HEK293 (cell line): ENCODE results near the gene COQ7.
A peak's percentile ranks its signal among the peaks of the same experiment; 100 is the strongest.

Source experiments
- CTCF ChIA-PET: fragments of 350-600 bp; formaldehyde crosslinking; extraction: SDS; loops from one replicate; lab custom pipeline; 2021; ENCODE audit warnings: antibody characterized with exemption; lab: Yijun Ruan, JAX
- POLR2A ChIA-PET: fragments of 300-600 bp; formaldehyde crosslinking; extraction: SDS; loops from one replicate; lab custom pipeline; 2020; ENCODE audit warnings: antibody characterized with exemption, inconsistent platforms; lab: Yijun Ruan, JAX
- H3K27ac ChIP-seq: fragments of 200-500 bp; sonication (Bioruptor generic); 2 replicates; pipeline ENCODE4 v1.5.1; 2014; ENCODE audit warnings: low read depth, low read length, control low read depth, inconsistent platforms; ENCODE audit errors: extremely low read depth
- H3K36me3 ChIP-seq, 2 experiments: fragments of 200-500 bp in 1 of 2; sonication (Bioruptor generic) in 1 of 2; 1 replicate in 1 of 2; 2 replicates in 1 of 2; pipeline ENCODE4 v1.5.1; 2014 to 2017; ENCODE audit warnings: inconsistent platforms in 2 of 2, low read length in 2 of 2; ENCODE audit not compliant: control insufficient read depth in 2 of 2, insufficient read depth in 1 of 2
- H3K4me1 ChIP-seq: fragments of 200-500 bp; sonication (Bioruptor generic); 2 replicates; pipeline ENCODE4 v1.5.1; 2014; ENCODE audit warnings: mild to moderate bottlenecking, low read length, inconsistent platforms; ENCODE audit not compliant: control insufficient read depth, insufficient read depth
- H3K4me3 ChIP-seq: 2 replicates; pipeline ENCODE4 v1.5.1; 2011; ENCODE audit warnings: low read depth, mild to moderate bottlenecking, control low read depth, low read length, moderate library complexity
- H3K9me3 ChIP-seq: fragments of 200-500 bp; sonication (Bioruptor generic); 2 replicates; pipeline ENCODE4 v1.5.1; 2014; ENCODE audit warnings: low read depth, low read length, inconsistent platforms; ENCODE audit not compliant: control insufficient read depth, insufficient read depth
- FEZF1 ChIP-seq: fragments of 450-650 bp; formaldehyde crosslinking; IDR thresholded peaks from 2 replicates; pipeline ENCODE4 v1.5.1; 2016; ENCODE audit warnings: missing biosample characterization, missing genetic modification characterization
- KLF10 ChIP-seq: fragments of 450-650 bp; IDR thresholded peaks from 2 replicates; pipeline ENCODE4 v1.5.1; 2018; ENCODE audit warnings: missing biosample characterization, mild to moderate bottlenecking, missing genetic modification characterization
- KLF7 ChIP-seq: fragments of 450-650 bp; formaldehyde crosslinking; IDR thresholded peaks from 2 replicates; pipeline ENCODE4 v1.5.1; 2016; ENCODE audit warnings: missing biosample characterization, missing genetic modification characterization, borderline replicate concordance
- KLF9 ChIP-seq: fragments of 450-650 bp; formaldehyde crosslinking; IDR thresholded peaks from 2 replicates; pipeline ENCODE4 v1.5.1; 2016; ENCODE audit warnings: missing biosample characterization, missing genetic modification characterization, low read depth
- OSR2 ChIP-seq: fragments of 450-650 bp; formaldehyde crosslinking; IDR thresholded peaks from 2 replicates; pipeline ENCODE4 v1.5.1; 2016; ENCODE audit warnings: missing biosample characterization, missing genetic modification characterization
- RBAK ChIP-seq: fragments of 450-650 bp; formaldehyde crosslinking; IDR thresholded peaks from 2 replicates; pipeline ENCODE4 v1.5.1; 2016; ENCODE audit warnings: missing biosample characterization, missing genetic modification characterization
- REPIN1 ChIP-seq: fragments of 450-650 bp; formaldehyde crosslinking; IDR thresholded peaks from 2 replicates; pipeline ENCODE4 v1.5.1; 2017; ENCODE audit warnings: missing biosample characterization, missing genetic modification characterization, low read depth
- SCRT2 ChIP-seq: fragments of 450-650 bp; formaldehyde crosslinking; IDR thresholded peaks from 2 replicates; pipeline ENCODE4 v1.5.1; 2016; ENCODE audit warnings: missing biosample characterization, missing genetic modification characterization
- TCF7L2 ChIP-seq: IDR thresholded peaks from 2 replicates; pipeline ENCODE4 v1.6.1; 2011; ENCODE audit warnings: low read depth, mild to moderate bottlenecking, inconsistent platforms, low read length, moderate library complexity, borderline replicate concordance
- ZBTB8A ChIP-seq: fragments of 450-650 bp; formaldehyde crosslinking; IDR thresholded peaks from 2 replicates; pipeline ENCODE4 v1.5.1; 2016; ENCODE audit warnings: missing biosample characterization, missing genetic modification characterization
- ZEB2 ChIP-seq: fragments of 450-650 bp; formaldehyde crosslinking; IDR thresholded peaks from 2 replicates; pipeline ENCODE4 v1.5.1; 2016; ENCODE audit warnings: missing biosample characterization, missing genetic modification characterization
- ZNF335 ChIP-seq: fragments of 450-650 bp; formaldehyde crosslinking; conservative IDR thresholded peaks from 2 replicates; pipeline ENCODE4 v1.5.1; 2016; ENCODE audit warnings: missing biosample characterization, missing genetic modification characterization
- ZNF391 ChIP-seq: fragments of 450-650 bp; formaldehyde crosslinking; IDR thresholded peaks from 2 replicates; pipeline ENCODE4 v1.5.1; 2016; ENCODE audit warnings: low read depth, missing biosample characterization, missing genetic modification characterization, borderline replicate concordance
- ZNF548 ChIP-seq: fragments of 450-650 bp; formaldehyde crosslinking; IDR thresholded peaks from 2 replicates; pipeline ENCODE4 v1.5.1; 2016; ENCODE audit warnings: missing biosample characterization, missing genetic modification characterization
- ZNF596 ChIP-seq: fragments of 450-650 bp; IDR thresholded peaks from 2 replicates; pipeline ENCODE4 v1.5.0; 2018; ENCODE audit warnings: missing biosample characterization, mild to moderate bottlenecking, missing genetic modification characterization, moderate library complexity
- ZNF610 ChIP-seq: fragments of 450-650 bp; formaldehyde crosslinking; IDR thresholded peaks from 2 replicates; pipeline ENCODE4 v1.5.1; 2016; ENCODE audit warnings: missing biosample characterization, missing genetic modification characterization, borderline replicate concordance
- ZNF654 ChIP-seq: fragments of 450-650 bp; formaldehyde crosslinking; IDR thresholded peaks from 2 replicates; pipeline ENCODE4 v1.5.1; 2016; ENCODE audit warnings: low read depth, missing biosample characterization, missing genetic modification characterization
- ZNF76 ChIP-seq: fragments of 450-650 bp; formaldehyde crosslinking; IDR thresholded peaks from 2 replicates; pipeline ENCODE4; 2016; ENCODE audit warnings: low read depth, missing biosample characterization, missing genetic modification characterization, borderline replicate concordance
- ZNF768 ChIP-seq: fragments of 450-650 bp; formaldehyde crosslinking; IDR thresholded peaks from 2 replicates; pipeline ENCODE4 v1.5.1; 2018; ENCODE audit warnings: missing biosample characterization, mild to moderate bottlenecking, missing genetic modification characterization
- ZXDB ChIP-seq: fragments of 450-650 bp; formaldehyde crosslinking; IDR thresholded peaks from 2 replicates; pipeline ENCODE4 v1.5.1; 2016; ENCODE audit warnings: missing biosample characterization, missing genetic modification characterization
- TF ChIP-seq, protein P1 (sequence below): fragments of 450-650 bp; formaldehyde crosslinking; IDR thresholded peaks from 2 replicates; pipeline ENCODE4 v1.5.1; 2017; ENCODE audit warnings: missing biosample characterization, missing genetic modification characterization
- TF ChIP-seq, protein P2 (sequence below): fragments of 450-650 bp; formaldehyde crosslinking; IDR thresholded peaks from 2 replicates; pipeline ENCODE4 v1.5.1; 2016; ENCODE audit warnings: missing biosample characterization, missing genetic modification characterization
- TF ChIP-seq, protein P3 (sequence below): fragments of 450-650 bp; formaldehyde crosslinking; IDR thresholded peaks from 2 replicates; pipeline ENCODE4 v1.5.1; 2016; ENCODE audit warnings: missing biosample characterization, missing genetic modification characterization

COQ7 gene

DNA sequence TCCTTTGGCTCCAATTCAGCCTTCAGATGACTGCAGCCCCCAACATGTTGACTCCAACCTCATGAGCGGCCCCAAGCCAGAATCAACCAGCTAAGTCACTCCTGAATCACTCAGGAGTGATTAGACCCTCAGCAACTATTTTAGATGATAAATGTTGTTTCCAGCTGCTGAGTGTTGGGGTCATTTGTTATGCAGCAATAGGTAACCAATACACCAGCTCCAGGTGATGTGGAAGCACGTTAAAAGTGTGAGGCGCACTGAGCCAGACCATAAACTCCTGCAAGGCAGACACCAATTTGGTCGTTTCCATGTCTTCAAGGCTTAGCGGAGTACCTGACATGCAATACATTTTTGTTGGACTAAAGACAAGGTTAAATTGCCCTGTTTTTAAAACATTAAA lies 17.5 kb downstream of the COQ7 start:
- no peak overlapping the region for H3K4me3 ChIP-seq
- ChIA-PET CTCF (interaction anchor here (0.6 to 5.3 kb wide), 14 partner anchors 8 to 422 kb away, joined by 3 to 94 read pairs (median 7); partner anchors contain the start of gene TMC7), POLR2A (interaction anchor here (1.0 to 1.1 kb wide), 3 partner anchors 12 to 283 kb away, joined by 3 to 4 read pairs (median 3); partner anchors contain the start of gene ARL6IP1)
- H3K27ac ChIP-seq = no peak overlapping the region
- H3K4me1 ChIP-seq = peaks cover 4% of the 10 kb centered on the region
- H3K9me3 ChIP-seq = no peaks in the 10 kb centered on the region
- peaks cover 5 to 15% of the 10 kb centered on the region in 2 experiments for H3K36me3 ChIP-seq
- peak; percentile 71; the same call in 1 of the 2 replicates for TF ChIP-seq RBAK (tag by site-specific recombination)
- no peak for TF ChIP-seq REPIN1 (tag by site-specific recombination)
- TF ChIP-seq, protein P1, sequence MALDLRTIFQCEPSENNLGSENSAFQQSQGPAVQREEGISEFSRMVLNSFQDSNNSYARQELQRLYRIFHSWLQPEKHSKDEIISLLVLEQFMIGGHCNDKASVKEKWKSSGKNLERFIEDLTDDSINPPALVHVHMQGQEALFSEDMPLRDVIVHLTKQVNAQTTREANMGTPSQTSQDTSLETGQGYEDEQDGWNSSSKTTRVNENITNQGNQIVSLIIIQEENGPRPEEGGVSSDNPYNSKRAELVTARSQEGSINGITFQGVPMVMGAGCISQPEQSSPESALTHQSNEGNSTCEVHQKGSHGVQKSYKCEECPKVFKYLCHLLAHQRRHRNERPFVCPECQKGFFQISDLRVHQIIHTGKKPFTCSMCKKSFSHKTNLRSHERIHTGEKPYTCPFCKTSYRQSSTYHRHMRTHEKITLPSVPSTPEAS (tag by site-specific recombination) = no peak
- TF ChIP-seq, protein P2, sequence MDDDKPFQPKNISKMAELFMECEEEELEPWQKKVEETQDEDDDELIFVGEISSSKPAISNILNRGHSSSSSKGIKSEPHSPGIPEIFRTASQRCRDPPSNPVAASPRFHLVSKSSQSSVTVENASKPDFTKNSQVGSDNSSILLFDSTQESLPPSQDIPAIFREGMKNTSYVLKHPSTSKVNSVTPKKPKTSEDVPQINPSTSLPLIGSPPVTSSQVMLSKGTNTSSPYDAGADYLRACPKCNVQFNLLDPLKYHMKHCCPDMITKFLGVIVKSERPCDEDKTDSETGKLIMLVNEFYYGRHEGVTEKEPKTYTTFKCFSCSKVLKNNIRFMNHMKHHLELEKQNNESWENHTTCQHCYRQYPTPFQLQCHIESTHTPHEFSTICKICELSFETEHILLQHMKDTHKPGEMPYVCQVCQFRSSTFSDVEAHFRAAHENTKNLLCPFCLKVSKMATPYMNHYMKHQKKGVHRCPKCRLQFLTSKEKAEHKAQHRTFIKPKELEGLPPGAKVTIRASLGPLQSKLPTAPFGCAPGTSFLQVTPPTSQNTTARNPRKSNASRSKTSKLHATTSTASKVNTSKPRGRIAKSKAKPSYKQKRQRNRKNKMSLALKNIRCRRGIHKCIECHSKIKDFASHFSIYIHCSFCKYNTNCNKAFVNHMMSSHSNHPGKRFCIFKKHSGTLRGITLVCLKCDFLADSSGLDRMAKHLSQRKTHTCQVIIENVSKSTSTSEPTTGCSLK (tag by site-specific recombination) = no peak
- TF ChIP-seq KLF9 (tag by site-specific recombination) = no peak

DNA sequence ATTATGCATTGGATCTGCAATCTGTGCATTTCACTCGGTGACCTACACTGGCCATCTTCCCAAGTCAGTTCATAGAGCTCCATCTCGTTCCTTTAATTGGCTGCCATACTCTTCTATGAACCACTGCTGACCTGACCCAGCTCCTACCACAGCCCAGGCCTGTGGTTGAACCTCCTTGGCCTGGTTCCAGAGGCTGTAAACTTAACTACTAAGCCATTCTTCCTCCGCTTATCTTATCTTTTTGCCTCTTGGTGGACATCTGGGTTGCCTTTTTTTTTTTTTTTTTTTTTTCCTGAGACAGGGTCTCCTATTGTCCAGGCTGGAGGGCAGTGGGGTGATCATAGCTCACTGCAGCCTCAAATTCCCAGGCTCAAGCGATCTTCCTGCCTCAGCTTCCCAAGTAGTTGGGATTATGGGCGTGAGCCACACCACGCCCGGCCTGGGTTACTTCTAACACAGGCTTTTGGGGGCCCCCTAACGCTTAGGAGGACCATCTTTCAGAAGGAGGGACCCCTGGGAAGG lies 18.3 kb downstream of the COQ7 start:
- TF ChIP-seq ZXDB (tag by site-specific recombination) (0 out of 2 replicates have a peak, but pooled peaks have one; percentile 48), FEZF1 (tag by site-specific recombination) (peak; percentile 86), ZNF610 (no peak), TCF7L2 (no peak), OSR2 (tag by site-specific recombination) (0 out of 2 replicates have a peak, but pooled peaks have one; percentile 38), ZNF335 (tag by site-specific recombination) (peak; percentile 20; the same call in 1 of the 2 replicates)
- Histone ChIP-seq H3K9me3 (no peaks in the 10 kb centered on the region), H3K36me3 (peaks cover 5 to 13% of the 10 kb centered on the region in 2 experiments), H3K4me1 (peaks cover 4% of the 10 kb centered on the region), H3K4me3 (no peak overlapping the region), H3K27ac (no peak overlapping the region)
- POLR2A ChIA-PET = interaction anchor here (0.5 to 1.1 kb wide), 9 partner anchors 12 to 1276 kb away, joined by 3 to 6 read pairs (median 3); partner anchors contain the start of gene ARL6IP1
- CTCF ChIA-PET = interaction anchor here (0.5 to 5.3 kb wide), 43 partner anchors 9 to 467 kb away, joined by 3 to 94 read pairs (median 4); partner anchors contain the start of genes ITPRIPL2 and TMC7

DNA sequence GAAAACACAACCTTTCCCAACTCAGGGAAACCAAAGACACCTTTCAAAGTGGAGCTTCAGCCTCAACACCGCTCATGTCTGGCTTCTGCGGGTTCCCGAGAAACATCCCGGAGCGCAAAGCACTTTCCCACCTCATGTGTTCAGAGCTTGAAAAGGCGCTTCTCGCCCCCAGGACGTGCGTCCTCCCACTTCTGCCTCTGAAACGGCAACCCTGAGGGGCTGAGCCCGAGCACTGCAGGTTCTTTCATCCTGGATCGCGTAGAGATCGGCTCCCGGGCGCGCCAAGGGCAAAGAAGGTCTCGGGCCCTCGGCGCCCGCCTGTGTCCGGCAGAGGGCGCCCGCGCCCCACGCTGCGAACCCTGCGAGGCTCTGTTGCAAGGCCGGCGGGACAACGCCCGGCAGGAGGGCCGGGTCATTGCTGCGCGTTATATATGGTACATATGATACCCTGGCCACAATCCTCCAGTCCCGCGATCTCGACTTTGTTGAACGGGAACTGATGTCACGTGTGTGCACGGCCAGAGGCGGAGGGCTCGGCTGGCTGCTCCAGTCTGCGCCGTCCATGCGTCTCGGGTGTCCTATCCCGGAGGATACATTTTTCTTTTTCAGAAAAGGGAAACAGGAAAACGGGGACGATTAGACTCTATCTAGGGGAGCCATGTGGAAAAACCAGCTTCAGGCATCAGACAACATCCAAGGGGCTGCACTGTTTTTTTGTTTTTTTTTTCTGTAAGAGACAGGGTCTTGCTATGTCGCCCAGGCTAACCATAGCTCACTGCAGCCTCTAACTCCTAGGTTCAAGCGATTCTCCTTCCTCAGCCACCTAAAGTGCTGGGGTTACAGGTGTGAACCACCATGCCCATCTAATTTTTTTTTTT lies 19.1 kb downstream of the COQ7 start:
- POLR2A ChIA-PET = interaction anchor here (0.5 to 0.9 kb wide), 6 partner anchors 58 to 1276 kb away, joined by 3 to 8 read pairs (median 4); no protein-coding TSS in a partner anchor
- TF ChIP-seq ZNF596 (tag by site-specific recombination) (no peak), ZNF335 (tag by site-specific recombination) (peak; percentile 71), KLF7 (peak; percentile 84; the same call in 1 of the 2 replicates), ZNF768 (tag by site-specific recombination) (peak; percentile 35; the same call in 1 of the 2 replicates), ZBTB8A (peak; percentile 92), ZNF391 (tag by site-specific recombination) (0 out of 2 replicates have a peak, but pooled peaks have one; percentile 53), KLF10 (tag by site-specific recombination) (peak; percentile 89), SCRT2 (tag by site-specific recombination) (peak; percentile 79), ZNF76 (peak; percentile 78), ZEB2 (tag by site-specific recombination) (peak; percentile 85), ZNF654 (tag by site-specific recombination) (peak; percentile 92), ZNF548 (tag by site-specific recombination) (no peak)
- TF ChIP-seq, protein P3, sequence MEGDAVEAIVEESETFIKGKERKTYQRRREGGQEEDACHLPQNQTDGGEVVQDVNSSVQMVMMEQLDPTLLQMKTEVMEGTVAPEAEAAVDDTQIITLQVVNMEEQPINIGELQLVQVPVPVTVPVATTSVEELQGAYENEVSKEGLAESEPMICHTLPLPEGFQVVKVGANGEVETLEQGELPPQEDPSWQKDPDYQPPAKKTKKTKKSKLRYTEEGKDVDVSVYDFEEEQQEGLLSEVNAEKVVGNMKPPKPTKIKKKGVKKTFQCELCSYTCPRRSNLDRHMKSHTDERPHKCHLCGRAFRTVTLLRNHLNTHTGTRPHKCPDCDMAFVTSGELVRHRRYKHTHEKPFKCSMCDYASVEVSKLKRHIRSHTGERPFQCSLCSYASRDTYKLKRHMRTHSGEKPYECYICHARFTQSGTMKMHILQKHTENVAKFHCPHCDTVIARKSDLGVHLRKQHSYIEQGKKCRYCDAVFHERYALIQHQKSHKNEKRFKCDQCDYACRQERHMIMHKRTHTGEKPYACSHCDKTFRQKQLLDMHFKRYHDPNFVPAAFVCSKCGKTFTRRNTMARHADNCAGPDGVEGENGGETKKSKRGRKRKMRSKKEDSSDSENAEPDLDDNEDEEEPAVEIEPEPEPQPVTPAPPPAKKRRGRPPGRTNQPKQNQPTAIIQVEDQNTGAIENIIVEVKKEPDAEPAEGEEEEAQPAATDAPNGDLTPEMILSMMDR (tag by site-specific recombination) = peak; percentile 97

More for the DNA sequence above, 19.1 kb downstream of the COQ7 start:
- CTCF ChIA-PET = interaction anchor here (0.5 to 5.3 kb wide), 52 partner anchors 8 to 559 kb away, joined by 3 to 94 read pairs (median 4); partner anchors contain the start of genes ITPRIPL2 and TMC7
- Histone ChIP-seq H3K36me3 (peaks cover 5 to 6% of the 10 kb centered on the region in 2 experiments), H3K9me3 (no peaks in the 10 kb centered on the region), H3K4me3 (peak overlapping the region; percentile 29), H3K4me1 (peaks cover 4% of the 10 kb centered on the region), H3K27ac (no peak overlapping the region)
